GM19035 (cell line): ENCODE data around the gene DNAJC8.

Experiments
- ATAC-seq: cut with Tn5 transposase; IDR thresholded peaks from one replicate; pipeline ENCODE4 v1.9.1; 2021; ENCODE audit not compliant: unreplicated experiment

Gene DNAJC8

DNA sequence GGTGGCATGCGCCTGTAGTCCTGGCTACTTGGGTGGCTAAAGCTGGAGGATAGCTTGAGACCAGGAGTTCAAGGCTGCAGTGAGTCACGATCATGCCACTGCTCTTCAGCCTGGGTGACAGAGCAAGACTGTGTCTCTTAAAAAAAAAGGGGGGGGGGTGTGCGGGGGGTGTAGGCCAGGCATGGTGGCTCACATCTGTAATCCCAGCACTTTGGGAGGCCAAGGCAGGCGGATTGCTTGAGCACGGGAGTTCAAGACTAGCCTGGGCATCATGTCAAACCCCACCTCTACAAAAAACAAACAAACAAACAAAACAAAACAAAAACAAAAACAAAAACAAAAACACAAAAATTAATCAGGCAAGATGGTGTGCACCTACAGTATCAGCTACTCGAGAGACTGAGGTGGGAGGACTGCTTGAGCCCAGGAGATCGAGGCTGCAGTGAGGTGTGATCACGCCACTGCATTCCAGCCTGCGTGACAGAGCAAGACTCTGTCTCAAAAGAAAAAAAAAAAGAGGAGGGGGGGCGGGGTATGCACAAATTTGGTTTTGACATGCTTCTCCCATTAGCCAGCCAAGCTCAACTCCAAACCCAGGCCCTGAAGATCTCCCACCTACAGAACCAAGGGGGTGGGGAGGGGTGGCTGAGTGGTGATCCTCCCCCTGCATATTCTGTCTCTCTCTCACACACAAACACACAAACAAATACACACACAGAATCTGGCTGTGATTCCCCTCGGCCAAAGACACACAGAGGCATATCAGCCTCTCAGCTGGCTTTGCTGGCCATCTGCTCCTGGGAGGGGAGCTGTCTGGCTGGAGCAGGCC is 59.5 kb downstream of the DNAJC8 start:
- no peak for ATAC-seq

DNA sequence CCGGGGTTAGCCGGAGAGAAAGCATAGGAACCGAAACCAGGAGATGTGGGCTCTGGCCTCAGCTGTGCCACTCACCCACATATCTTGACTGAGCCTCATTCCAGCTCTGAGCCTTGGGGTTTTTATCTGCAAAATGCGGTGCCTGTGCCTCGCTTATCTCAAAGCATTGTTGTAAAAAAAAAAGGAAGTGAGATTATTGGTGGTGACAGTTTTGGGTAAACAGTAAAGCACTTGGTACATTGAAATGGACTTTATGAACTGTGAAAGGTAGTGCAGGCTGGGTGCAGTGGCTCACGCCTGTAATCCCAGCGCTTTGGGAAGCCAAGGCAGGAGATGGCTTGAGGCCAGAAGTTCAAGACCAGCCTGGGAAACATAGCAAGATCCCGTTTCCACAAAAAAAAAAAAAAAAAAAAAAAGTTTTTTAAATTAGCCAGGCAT is 60.1 kb downstream of the DNAJC8 start:
- ATAC-seq: peak; percentile 60

DNA sequence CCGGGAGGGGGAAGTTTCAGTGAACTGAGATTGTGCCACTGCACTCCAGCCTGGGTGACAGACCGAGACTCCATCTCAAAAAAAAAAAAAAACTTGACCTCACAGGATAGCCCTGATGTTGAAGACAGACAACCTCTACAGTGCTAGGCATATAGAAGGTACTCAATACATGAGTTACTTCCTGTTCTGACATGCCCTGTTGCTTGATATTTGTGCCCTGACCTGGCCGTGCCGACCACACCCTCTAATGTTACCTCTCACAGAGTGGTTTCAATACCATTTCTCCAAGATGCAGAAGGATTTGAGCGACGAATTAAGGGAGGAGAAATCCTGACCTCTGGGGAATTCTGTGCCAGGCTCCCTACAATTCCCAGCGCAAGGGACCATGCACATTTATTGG is 61.6 kb downstream of the DNAJC8 start:
- ATAC-seq: no peak

DNA sequence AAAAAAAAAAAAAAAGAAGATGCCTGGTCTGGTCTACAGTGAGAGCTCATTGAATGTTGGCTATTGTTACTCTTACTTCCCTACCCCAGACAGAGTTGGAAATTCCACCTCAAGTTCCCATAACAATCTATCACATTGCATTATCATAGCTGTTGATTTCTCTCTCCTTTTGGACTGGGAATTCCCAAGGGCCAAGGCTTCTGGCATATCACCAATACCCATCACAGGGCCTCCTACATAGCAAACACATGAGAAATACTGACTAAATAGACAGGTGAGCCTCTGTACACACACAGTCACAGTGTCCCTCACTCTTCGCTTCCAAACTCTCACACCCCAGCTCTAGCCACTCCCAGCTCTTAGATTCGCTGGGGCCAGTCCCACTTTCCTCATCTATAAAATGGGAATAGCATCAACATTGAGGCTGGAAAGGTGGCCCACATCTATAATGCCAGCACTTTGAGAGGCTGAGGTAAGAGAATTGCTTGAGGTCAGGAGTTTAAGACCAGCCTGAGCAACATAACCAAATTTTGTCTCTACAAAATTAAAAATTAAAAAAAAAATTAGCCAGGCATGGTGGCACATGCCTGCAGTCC is 62.7 kb downstream of the DNAJC8 start:
- no peak for ATAC-seq

DNA sequence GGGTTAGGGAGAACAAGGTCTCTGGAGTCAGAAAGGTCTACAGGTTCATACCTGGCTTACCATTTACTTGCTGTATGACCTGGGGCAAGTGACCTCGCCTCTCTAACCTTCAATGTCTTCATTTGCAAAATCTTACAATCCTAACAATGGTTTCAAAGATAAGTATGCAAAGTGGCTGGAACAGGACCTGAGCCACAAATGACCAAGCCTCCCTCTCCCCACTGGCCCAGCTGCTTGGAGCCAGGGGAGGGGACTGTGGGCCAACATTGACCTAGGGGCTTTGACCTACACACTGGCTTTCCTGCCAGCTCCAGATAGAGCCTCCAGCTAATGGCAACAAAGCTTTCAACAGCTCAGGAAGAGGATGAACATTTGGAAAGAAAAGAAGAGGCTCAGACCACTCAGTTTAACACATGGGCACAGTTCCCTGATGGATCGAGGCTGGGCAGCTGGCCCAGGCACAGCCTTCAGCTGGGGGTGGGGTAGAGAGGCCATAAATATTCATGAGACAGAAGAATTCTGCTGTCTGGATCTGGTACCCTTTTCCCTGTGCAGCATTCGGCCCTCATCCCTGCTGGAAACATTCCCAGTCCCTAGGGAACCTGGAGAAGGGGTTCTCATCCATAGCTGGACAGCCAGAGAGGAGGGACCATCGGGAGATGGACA is 69.2 kb downstream of the DNAJC8 start:
- no peak for ATAC-seq

DNA sequence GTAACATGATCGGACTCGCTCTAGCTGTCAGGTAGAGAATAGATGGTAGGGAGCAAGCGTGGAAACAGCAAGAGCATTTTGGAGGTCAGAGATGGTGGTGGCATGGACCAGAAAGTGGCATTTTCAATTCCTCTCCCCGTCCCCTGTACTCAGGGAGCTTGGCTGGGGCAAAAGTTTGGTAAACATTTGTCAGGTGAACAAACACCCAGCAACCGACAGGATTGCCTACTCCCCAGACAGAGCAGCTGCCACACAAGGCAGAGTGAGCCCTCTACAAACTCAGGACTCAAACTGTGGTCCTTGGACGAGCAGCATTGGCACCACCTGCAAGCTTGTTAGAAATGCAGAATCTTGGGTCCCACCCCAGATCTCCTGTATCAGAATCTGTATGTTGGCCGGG is 70.7 kb downstream of the DNAJC8 start:
- ATAC-seq: no peak

DNA sequence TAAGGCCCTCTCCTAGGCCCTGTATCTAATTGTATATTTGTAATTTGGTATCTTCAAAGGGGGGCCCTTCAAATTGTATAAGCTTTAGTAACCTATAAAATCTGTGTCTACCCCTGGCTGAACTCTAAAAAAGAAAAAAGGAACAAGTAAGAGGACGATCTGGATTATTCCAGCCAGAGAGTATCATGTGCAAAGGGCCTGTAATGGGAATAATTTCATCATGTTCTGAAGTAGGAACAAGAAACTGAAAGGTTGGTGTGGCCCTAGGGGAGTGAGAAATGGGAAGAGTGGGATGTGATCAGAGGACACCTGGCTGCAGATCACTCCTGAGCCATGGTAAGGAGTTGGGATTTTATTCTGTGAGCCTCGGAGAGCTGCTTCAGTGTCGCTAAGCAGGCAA is 71.1 kb downstream of the DNAJC8 start:
- ATAC-seq: no peak

DNA sequence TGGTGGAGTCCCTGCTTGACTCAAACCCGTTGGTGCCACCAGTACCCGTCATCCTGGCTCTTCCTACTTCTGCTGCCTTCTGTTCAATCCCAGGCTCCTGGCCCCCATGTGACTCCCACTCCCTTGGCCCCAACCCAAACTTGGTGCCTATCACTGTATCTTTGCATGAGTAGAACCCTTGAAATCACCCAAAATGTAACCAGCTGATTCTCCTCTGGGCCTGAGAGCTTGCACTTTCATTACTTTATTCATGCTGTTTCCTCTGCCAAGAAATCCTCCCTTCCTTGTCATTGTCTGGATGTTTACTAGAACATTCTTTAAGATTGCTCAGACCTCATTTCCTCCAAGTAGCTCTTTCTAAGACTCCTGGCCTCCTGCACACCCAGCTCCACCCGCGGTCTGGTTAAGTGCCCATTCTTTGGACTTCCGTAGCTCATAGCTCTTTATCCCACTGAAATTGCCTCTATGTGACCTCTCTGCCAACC is 72.0 kb downstream of the DNAJC8 start:
- ATAC-seq: no peak

DNA sequence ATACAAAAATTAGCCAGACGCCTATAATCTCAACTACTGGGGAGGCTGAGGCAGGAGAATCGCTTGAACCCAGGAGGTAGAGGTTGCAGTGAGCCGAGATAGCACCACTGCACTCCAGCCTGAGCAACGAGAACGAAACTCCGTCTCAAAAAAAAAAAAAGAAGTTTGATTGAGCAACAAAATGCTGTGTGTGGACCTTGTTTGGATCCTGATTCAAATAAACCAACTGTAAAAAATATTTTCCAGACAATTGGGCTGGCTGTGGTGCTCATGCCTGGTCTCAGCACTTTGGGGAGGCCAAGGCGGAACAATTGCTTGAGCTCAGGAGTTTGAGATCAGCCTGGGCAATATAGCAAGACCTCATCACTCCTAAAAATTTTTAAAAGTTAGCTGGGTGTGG is 73.1 kb downstream of the DNAJC8 start:
- ATAC-seq: no peak

DNA sequence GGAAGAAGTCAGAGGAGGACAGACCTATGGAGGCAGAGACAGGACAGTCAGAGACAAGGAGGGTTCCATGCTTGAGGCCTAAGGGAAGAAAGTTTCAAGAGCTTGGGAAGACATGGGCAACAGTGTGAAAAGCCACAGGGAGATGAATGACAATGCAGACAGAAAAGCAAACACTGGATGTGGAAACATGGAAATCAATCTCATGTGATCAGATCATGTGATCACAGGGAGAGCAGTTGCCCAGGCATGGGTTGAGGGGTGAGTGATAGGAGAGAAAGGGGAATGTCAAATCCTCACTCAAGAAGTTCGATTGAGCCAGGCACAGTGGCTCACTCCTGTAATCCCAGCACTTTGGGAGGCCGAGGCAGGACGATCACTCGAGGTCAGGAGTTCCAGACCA is 73.6 kb downstream of the DNAJC8 start:
- no peak for ATAC-seq

DNA sequence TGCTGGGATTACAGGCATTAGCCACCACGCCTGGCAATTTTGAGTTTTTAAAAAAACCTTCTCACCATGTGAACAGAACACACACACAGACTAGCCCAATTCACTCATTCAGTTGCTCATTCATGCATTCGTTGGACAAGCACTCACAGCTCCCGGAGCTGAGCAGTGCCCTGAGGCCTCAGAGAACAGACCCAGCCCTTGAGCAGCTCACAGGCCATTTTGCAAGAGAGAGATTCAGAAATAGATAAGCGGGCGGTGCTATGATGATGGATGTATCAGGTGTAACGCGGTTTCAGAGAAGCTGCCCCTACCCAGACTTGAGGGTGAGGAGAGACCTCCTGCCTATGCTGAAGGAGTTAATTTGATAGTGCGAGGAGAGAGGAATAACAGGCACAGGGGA is 74.9 kb downstream of the DNAJC8 start:
- no peak for ATAC-seq

DNA sequence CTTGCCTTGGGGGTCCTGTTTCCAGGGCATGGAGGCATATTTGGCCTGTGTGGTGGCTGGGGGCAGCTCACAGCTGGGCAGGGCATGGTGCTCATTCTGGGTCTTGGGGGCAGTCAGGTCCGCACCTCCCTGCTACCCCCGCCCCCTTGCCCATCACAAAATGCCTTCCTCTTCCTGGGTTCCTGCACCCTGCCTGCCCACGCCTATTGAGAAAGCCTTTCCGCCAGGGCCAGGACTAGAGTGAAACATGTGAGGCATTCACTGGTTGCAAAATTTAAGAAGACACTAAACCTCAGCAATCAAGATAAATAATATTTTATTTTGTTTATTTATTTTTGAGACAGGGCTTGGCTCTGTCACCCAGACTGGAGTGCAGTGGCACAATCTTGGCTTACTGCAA is 76.0 kb downstream of the DNAJC8 start:
- ATAC-seq: no peak

DNA sequence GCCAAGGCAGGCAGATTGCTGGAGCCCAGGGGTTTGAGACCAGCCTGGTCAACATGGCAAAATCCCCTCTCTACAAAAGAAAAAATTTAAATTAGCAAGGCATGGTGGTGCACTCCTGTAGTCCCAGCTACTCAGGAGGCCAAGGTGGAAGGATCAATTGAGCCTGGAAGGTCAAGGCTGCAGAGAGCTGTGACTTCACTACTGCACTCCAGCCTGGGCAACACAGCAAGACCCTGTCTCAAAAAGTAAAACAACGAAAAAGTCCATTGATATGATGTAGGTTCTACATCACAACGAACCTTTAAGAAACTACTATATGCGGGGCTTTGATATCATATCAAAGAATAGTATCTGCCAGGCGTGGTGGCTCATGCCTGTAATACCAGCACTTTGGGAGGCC is 77.2 kb downstream of the DNAJC8 start:
- ATAC-seq: no peak

DNA sequence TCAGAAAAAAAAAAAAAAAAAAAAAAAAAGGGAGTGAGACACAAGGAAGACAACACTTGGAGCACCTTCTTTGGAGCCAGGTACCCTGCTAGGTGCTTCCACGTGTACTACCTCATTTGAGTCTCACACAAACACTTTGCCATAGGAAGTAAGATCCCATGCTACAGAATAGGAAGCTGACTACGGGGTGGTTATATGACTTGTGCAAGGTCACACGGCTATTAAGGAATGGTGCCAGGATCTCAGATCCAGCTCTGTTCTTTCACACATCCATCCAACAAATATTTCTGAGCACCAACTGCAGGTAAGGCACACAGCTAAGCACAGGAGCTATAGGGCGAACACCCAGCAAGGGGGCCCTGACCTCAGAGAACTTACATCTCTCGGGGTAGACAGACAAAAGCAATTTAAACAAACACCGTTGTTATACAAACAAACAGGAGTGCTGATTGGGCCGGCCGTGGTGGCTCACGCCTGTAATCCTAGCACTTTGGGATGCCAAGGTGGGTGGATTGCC is 78.7 kb downstream of the DNAJC8 start:
- no peak for ATAC-seq
